Activated T-cell treated with anti-CD3 and anti-CD28 coated beads, Interleukin-2, amount 50 U/mL, for 1 hour (primary cell): Measurements from ENCODE around the gene LRRN4CL.
A peak's percentile ranks its signal among the peaks of the same experiment; 100 is the strongest.

Experiments used
- DNase-seq: peaks from one replicate; pipeline ENCODE4 v3.0.0-alpha.2; 2020

The LRRN4CL gene

DNA sequence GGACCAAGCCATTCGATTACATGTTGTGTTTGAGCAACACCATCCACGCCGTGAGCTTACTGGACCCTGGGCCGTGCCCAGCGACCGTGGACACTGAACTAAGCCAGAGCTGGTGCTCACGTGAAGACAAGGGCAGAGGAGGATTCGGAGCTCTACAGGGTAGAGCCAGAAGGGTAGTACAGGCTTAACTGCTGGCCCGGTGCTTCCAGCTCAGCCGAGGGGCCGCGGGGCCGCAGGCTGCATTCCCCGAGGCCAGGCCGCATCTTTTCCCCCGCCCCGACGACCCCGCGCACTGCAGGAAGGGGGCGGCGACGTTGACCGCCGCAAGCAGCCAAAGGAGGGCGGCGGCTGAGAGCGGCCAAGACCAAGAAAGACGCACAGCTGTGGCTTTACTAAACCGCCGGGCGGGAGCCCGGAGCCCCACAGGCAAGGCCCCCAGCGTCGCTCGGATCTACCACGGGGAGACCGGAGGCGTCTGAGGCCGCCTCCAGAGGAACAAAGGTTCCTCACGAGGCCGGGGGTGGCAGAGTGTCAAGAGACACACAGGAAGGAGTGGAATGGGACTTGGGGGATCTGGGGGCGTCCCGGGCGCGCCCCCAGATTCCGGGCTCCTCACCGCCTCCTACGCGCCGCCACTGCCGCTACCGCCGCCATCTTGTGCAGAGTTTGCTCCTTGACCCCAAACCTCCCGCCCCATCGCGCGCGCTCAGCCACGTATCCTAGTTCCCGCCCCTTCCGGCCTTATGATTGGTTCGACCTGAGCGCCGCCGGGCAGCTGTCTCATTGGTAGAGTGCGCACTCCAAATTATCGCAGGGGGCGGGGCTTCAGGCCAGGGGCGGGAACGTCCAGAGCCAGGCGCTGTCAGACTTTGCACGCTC, 43.1 kb downstream of the LRRN4CL start, which contains the start of gene GANAB:
Gene GANAB (minus strand): TSS at position 668 of the 879 bp plus-strand sequence. CDS start 14 bp downstream, at position 654.
- peak; percentile 96 for DNase-seq

- DNase-seq: no peak
These were observed 43.7 kb downstream of the LRRN4CL start for GRCh38 chr11:62645671-62645945.

DNA sequence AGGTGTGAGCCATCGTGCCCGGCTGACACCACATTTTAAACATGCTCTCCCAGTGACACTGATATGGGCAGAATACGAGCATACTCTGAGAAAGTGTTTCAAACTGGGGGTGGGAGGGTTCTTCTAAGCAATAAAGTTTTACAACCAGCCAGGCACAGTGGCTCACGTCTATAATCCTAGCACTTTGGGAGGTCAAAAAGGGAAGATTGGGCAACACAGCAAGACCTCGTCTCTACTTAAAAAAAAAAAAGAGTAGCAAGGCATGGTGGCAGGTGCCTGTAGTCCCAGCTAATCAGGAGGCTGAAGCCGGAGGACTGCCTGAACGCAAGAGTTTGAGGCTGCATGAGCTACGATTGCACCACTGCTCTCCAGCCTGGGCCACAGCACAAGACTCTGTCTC, 45.1 kb downstream of the LRRN4CL start:
- DNase-seq: no peak
